ENCODE measurements around the gene NDUFB11. TPM values are rescaled to one million over a fixed set of nuclear protein-coding genes. Genes with fewer than 3 reads are reported as not detected.

Gene NDUFB11
- total RNA-seq, 1 donor from 2014 or later = 77.4 TPM

GRCh38 chrX:47174846-47175587 lies 30.5 kb upstream of the NDUFB11 start:
- no peak for DNase-seq (ENCODE audit: low spot score)

DNA sequence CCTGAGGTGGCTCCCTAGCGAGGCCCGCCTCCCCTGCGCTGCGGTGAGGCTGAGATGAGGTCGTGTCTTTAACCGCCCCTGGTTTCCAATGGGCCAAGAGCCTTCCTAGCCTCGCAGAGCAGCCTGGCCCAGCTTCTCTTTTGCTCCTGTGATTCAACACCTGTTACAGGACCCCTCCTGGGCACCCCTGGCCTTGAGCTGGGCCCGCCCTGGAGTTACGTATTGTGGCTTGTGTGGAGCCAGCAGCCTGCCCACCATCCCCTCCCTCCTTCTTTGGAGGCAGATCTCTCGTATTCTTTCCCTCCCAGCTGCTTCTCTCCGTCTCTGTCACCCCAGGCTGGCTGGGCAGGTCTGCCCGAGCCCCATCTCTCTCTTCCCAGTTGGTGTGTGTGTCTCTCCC lies 29.9 kb upstream of the NDUFB11 start:
- DNase-seq (ENCODE audit: low spot score) = no peak

GRCh38 chrX:47172971-47173792 lies 28.7 kb upstream of the NDUFB11 start:
- DNase-seq (ENCODE audit: low spot score) = no peak

DNA sequence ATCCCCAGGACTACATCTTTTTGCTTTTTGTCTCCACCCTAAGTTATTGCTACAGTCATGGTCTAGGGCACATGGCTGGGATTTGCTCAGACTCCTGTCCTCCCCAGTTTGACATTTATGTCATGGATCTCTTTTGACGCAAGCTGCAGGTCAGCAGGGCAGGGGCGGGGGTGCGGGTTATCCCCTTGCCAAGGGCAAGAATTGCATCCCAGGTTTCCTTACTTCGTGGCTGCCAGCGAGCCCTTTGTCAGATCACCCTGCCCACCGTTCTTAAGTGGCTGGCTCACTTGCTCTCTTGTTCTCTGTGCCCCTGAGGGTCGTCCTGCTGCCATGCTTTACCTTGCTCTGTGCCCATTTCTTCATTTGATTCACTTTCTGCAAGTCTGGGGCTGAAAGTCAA lies 28.0 kb upstream of the NDUFB11 start:
- DNase-seq (ENCODE audit: low spot score) = no peak

DNA sequence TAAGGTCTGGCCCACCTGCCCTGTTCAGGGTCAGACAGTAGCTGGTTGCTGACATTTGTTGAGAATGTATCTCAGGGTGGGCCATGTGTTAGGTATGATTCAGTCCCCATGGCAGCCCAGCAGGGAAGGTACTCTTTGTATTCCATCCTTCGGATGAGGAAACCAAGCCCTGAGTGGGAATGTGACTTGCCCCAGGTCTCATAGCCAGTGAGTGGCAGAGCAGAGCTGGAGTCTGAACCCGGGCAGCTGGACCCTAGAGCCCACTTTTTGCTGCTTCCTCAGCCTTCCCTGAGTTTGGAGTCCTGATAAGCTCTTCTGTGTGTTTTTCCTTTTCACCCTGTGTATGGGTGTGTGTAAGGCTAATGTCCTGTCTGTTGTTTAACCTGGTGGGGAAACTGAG lies 27.5 kb upstream of the NDUFB11 start:
- no peak for DNase-seq (ENCODE audit: low spot score)

DNA sequence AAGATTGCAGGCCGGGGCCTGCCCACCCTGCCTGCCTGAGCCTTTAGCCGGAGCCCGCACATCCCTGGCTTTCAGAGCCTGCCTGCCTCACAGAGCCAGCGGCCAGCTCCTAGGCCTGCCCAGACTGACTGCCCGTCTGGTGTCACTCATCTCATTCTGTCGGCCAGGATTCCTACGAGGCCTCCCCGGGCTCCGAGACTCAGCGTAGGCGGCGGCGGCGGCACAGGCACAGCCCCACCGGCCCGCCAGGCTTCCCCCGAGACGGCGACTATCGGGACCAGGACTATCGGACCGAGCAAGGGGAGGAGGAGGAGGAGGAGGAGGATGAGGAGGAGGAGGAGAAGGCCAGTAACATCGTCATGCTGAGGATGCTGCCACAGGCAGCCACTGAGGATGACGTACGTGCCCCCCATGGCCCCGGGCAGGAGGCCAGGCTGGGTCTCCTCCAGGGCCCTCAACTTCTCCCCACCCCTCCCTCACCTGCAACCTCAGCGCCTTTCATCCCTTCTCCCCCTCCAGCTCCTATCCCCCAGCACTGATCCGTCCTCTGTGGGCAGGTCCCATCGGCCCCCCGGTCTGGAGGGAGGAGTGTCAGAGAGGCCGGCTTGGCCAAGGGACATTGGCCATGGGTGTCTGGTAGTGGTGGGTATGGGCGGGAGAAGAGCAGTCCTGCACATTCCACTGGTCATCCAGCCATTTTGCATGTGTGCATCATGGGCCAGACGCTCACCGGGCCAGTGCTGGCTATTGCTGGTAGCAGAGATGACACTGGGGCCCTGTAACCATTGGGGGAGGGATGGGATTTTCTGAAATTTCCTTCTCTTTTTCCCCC lies 26.6 kb upstream of the NDUFB11 start:
- no peak for DNase-seq (ENCODE audit: low spot score)

DNA sequence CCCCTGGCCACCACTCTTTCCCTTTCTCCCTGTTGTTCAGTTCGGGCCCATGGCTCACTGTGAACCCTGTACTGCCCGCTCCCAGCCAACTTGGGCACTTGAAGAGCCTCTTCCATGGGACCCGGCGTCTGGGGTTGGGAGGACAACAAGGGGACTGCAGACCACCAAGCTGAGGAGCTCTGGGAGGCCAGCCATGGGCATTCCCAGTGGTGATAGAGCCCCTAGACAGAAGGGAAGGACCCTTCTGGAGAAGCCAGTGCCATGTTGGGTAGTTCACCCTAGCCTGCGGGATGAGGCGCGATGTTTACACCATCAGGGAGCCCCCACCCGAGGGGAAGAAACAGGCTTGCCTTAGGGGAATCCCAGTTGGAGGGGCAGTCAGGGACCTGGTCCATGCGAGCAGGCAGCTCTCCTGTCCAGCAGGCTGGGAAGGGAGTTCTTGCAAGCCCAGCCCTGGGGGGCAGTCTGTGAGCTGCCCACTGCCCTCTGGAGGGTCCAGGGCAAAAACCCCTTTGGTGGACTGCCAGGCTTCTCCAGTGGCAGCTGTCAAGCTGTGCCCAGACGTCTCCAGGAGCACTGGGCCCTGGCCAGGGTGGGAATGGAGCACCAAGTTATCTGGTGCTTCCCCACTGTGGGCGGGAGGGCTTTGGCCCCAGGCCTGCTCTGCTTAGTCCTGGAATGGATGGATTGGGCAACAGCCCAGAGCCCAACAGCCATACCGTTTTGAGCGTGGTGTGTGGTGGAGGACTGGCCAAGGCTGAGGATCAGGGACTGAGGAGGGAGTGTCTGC lies 25.4 kb upstream of the NDUFB11 start:
- DNase-seq (ENCODE audit: low spot score) = no peak

- DNase-seq (ENCODE audit: low spot score) = no peak
These were observed 24.8 kb upstream of the NDUFB11 start for GRCh38 chrX:47169273-47169672.

- DNase-seq (ENCODE audit: low spot score) = no peak
These were observed 24.1 kb upstream of the NDUFB11 start for GRCh38 chrX:47168495-47169073.

GRCh38 chrX:47166126-47166525 lies 21.6 kb upstream of the NDUFB11 start:
- no peak for DNase-seq (ENCODE audit: low spot score)

DNA sequence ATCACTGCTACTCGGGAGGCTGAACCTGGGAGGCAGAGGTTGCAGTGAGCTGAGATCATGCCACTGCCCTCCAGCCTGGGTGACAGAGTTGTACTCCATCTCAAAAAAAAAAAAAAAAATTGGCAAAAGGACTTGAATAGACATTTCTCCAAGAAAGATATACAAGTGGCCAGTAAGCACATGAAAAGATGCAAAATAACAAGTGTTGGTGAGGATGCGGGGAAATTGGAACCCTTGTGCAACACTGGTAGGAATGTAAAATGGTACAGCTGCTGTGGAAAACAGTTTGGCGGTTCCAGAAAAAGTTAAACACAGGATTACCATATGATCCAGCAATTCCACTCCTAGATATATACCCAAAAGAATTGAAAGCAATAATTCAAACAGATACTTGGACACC lies 19.9 kb upstream of the NDUFB11 start:
- DNase-seq (ENCODE audit: low spot score) = no peak

DNA sequence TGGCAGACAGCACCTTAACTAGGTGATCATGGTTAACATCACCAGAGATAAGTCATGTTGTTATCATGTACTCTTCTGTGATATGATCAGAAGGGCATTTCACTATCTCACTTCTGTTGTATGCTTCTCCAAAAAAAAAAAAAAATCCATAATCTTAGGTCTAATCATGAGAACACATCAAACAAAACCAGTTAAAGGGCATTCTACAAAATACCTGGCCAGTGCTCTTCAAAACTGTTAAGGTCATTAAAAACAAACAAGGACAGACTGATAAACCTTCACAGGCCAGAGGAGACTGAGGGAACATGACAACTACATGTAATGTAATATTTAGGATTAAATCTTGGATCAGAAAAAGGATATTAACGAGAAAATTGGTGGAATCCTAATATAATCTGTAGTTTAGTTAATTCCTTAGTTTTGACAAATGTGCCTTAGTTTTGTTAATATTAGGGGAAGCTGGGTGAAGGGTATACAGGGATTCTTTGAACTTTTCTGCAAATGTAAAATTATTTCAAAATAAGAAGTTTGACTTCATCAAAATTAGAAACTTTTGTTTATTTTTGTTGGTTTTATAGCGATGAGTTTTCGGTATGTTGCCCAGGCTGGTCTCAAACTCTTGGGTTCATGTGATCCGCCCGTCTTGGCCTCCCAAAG lies 18.6 kb upstream of the NDUFB11 start:
- no peak for DNase-seq (ENCODE audit: low spot score)

- DNase-seq (ENCODE audit: low spot score) = no peak
These were observed 16.3 kb upstream of the NDUFB11 start for GRCh38 chrX:47160781-47161180.

GRCh38 chrX:47158781-47159180 lies 14.3 kb upstream of the NDUFB11 start:
- DNase-seq (ENCODE audit: low spot score) = no peak

DNA sequence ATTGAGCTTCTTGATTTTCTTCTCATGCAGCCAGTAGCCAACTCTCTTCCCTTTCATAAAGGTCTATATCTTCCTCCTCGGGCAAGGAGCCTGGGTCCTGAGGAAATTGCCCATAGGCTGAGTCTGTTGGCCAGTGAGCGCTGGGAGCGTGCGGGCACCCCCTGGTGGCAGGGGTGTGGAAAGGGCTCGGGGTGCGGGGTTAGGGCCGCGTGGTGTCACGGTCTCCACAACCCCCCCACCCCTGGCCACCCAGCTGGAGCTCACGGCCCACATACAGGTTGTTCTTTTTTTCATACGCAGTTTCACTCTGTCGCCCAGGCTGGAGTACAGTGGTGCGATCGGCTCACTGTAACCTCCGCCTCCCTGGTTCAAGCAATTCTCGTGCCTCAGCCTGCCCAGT lies 13.6 kb upstream of the NDUFB11 start:
- no peak for DNase-seq (ENCODE audit: low spot score)

- DNase-seq (ENCODE audit: low spot score) = no peak
These were observed 12.4 kb upstream of the NDUFB11 start for GRCh38 chrX:47156611-47157520.

- DNase-seq (ENCODE audit: low spot score) = no peak
These were observed 6.9 kb upstream of the NDUFB11 start for GRCh38 chrX:47151435-47151834.

- no peak for DNase-seq (ENCODE audit: low spot score)
These were observed 4.4 kb upstream of the NDUFB11 start for GRCh38 chrX:47148946-47149345.
